Inflammatory macrophage treated with lipopolysaccharide for 4 hours (primary cell): ENCODE results near the gene DKK3.
A peak's percentile ranks its signal among the peaks of the same experiment; 100 is the strongest.

Source experiments
- DNase-seq: peaks from one replicate; pipeline ENCODE4 v3.0.0-alpha.2; 2020

The DKK3 gene

DNA sequence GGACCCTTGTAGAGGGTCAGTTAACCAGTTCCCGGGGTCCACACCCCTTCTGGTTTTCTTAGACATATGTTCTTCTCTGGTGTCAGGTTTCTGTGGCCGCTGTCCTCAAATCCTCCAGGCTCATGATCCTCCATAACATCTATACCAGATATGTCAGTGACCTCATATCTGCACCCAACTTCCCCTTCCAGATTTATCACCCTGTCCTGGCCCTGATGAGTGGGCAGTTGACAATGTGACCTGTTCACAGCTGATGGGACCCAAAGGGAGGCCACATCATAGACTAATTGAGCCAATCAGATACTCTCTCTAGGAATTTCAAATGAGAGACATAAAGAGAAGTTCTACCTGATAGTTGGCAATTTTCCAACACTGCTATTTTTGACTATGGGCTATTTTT is 5.1 kb downstream of the DKK3 start:
- DNase-seq, result peak; percentile 55

DNA sequence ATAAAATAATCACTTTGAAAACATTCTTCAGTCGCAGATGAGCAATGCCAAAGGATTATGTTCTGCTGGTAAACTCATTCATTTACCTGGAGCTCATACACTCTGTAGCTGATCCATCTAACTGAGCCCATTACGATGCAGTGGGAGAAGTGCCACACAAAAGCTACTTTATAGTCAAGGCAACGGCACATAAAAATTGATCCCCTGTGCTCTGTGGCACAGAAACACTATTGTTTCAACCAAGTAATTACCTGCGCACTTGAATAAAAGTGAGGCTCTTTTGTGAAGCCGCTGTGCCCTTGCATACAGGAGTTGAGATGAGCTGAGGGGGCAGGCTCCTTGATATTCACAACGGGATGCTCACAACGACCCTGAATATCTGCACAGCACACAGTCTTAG is 7.2 kb downstream of the DKK3 start:
- no peak for DNase-seq

DNA sequence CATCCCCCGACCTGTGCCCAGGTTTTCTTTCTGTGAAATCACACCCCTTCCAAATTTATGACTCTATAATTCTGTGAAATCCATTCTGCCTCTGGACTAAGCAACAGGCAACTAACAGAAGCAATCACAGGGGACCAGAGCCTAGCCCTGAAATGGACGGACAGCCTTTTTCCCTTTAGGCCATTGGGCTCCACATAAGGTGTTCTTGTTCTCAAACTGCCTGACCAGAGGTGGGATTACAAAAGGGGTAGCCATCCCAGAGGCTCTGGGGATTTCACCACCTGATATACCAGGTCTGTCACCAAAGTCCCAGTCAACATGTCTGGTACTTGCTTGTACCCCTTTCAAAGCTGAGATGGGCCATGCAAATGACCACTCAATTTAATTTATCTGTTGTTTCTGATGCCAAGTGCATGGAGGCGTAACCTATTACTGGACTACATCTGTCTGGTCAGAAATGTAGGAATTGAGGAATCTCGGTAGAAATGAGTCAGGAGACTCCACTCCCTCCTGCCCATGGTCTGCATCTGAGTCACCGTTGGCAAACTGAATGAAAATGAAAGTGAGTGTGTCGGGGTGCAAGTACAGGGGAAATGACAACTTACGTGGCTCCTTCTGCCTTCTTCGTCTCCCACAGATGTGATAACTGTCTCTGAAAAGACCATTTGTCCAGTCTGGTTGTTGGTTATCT is 10.2 kb downstream of the DKK3 start:
- DNase-seq, result peak; percentile 69

DNA sequence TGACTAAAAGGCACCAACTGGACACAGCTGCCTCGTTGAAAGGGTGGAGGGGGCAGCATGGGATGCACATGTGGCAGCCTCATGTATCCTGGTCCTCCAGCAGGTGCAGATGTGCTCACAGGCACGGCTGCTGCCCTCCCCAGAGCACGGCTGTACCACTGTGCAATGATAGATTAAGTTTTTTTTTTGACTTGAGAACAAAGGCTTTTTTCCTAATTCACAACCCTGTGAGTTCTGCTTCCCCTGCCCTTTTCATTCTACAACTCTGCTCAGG is 11.4 kb downstream of the DKK3 start:
- no peak for DNase-seq

GRCh38 chr11:11996321-11997048 is 11.9 kb downstream of the DKK3 start:
- no peak for DNase-seq

- no peak for DNase-seq
Measured at GRCh38 chr11:11995601-11996000, 12.8 kb downstream of the DKK3 start.

DNA sequence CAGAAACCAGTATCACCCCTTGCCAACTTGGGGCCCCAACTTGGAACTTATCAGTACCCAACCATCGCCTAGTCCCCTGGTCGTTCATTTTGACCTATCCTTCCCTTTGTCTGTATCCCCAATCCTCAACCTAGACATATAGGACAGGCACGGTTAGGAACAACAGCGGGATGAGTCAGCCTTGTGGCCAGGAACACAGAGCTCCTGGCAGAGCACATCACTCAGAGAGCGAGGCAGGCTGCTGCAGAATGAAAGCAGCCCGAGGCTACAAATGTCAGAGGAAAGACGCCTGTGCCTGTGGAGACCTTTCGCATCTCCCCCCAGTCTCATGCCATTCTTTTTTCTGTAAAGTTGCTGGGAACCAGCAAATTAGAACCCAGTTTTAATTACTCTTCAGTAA is 14.6 kb downstream of the DKK3 start:
- no peak for DNase-seq

DNA sequence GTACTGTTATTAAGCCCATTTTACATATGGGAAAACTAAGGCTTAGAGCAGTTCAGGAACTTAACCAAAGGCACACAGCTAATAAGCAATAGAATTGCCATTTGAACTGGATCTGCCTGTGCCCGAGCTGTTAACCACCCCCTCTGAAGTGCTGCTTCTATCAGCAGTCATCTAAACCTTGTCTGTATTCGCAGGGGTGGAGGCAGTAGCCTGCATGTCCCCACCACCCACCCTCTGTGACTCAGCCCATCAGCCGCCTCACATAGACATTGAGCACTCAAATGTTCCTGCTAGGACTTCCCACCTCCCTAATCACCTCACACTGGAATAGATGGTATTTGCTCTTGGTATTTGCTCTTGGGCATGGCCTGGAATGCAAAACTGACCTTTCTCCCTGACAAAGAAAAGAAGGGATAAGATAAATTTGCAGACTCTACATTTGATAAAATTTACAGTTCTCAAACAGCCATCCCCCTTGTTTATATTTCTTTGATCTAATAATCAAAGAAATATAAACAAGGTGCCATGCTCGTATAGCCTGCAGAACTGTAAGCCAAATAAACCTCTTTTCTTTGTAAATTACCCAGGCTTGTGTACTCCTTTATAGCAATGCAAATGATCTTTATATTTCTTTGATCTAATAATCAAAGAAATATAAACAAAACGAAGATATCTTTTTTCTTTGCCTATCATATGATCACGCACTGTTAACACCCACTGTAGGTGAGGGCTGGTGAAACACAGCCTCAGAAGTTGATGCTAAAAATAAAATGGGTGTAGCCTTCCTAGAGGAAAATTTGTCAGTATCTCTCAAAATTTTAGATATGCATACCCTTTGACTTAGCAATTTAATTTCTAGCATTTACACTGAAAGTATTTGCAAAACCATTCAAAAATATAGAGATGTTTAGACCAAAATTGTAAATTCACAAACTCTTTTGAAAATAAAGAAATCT is 15.9 kb downstream of the DKK3 start:
- DNase-seq, result no peak

- DNase-seq, result no peak
Measured at GRCh38 chr11:11989774-11990744, 18.4 kb downstream of the DKK3 start.

- no peak for DNase-seq
Measured at GRCh38 chr11:11988681-11989261, 19.7 kb downstream of the DKK3 start.

DNA sequence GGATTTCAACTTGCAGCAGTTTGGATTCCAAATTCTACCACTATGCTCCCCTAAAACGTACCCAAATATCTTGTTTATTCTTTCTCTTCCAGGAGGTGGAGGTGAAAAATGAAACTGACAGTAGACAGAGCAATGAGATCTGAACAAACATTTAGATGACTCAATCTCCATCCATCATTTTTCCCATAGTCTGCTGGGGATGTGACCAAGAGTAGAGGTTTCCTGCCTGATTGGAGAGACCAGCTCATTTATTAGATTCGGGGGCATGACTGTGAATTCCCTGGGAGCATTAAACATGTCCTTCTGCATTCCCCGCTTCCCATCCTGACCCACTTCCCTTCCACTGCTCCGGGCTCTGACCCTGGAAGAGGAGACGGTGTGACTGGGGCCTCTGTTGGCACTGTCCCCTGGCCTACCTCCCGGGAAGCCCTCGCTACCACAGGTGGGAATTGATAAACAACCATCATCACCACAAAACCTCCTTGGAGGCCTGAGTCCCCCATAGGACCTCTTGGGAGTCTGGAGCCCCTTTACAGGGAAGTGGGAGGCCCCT is 20.3 kb downstream of the DKK3 start:
- no peak for DNase-seq

GRCh38 chr11:11987503-11988022 is 20.9 kb downstream of the DKK3 start:
- DNase-seq, result no peak

DNA sequence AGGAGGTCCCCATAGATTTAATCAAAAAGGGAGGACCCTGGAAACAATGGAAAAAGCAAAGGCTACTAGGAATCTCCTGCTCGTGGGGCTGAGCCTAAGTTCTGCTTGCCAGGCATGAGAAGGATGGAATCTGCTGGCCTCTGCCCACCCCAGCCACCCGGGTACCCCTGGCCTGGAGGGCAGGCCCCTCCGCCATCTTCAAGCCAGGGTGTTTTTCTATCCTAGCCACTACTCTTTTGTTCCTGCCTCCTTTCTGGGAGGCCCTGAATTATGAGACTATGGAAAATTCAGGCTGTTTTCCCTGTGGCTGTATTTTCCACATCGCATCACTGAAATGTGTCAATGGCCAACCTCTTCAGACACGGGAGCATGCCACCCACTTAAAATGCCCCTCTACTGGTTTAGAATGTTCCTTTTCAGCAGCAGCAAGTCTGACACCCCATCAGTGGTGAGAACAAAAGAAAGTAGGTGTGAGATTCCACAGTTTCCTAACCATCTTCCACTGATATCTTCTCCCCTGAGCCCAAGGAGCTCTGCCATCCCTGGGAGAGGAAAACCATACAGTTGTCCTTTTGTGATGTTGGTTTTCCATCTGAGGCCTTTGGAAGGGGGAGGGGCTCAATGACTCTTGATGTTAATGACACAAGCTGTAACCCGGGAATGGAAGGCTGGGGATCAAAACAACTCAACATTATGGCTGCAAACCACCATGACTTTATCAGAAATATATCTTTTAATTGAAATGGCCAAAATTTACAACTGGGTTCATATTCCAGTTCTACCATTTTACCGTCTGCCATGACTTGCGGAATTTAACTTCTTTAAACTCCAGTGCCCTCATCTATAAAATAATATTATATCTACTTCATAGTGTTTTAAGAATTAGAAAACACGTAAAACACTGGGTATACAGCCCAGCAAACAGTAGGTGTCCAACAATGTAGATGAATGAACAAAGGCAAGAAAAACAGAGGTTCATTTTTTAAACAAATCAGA is 22.2 kb downstream of the DKK3 start:
- no peak for DNase-seq

DNA sequence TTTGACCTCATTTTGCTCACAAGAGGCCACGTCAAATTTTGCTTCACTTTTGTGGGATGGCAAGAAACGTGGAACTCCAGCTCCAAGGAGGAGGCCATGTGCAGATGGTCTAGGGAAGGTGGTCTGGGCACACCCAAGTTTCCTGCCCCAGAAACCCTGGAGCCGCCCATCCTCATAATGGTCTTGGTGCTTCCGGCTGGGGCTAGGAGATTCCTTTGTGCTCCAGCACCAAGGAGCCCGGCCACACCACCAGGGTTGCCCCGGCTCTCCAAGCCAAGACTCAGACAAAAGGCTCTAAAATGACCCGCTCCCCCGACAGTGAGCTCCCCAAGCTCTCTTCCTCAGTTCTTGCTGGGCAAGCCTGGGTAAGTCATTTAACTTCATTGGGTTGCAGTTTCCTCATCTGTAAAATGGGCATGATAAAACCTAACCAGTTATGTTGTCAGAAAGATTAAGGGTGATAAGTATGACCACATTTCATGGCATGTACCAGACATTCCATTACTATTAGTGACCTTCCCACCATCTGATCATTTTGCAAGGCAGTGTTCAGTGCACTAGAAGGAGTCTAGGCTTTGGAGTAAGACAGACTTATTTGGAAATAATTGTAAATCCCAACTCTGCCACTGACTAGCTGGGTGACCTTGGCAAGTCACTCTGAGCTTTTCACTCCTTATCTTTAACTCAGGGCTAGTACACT is 23.3 kb downstream of the DKK3 start:
- no peak for DNase-seq

DNA sequence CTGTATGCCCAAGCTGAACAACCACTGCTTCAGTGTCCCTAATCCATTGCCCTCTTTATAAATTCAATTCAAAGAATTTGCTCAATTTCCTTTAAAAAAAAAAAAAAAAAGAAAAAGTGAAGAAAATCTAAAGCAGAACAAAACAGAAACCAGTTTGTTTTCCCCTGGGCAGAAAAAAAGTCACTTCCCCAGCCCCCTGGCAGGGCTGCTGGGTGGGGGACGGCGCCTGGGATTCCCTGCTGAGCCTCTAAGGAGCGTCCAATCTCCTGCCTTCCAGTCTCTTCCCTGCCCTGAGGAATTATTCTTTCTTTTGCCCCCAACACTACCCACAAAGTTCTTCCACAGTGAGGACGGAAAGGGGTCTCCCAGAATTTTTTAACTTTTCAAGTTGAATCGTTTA is 23.9 kb downstream of the DKK3 start:
- no peak for DNase-seq

DNA sequence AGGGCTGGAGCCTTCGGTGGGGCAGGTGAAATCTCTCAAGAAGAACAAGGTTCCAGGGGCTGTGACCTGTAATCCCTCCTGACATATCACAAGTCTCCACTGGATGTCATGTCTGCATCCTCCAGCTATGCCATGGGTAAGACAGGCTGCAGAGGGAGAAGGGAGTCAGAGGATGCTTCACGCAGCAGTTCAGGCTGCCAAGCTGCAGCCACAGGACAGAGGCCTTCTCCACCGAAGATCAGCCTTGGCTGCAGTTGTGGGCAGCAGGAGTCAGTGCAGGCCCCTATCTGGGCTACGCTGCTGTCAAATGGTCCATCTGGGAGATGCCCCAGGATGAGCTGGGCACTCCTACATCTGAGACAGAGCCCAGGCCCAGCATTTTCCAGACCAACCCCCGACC is 25.0 kb downstream of the DKK3 start:
- DNase-seq, result no peak

GRCh38 chr11:11982975-11983374 is 25.5 kb downstream of the DKK3 start:
- DNase-seq, result no peak

DNA sequence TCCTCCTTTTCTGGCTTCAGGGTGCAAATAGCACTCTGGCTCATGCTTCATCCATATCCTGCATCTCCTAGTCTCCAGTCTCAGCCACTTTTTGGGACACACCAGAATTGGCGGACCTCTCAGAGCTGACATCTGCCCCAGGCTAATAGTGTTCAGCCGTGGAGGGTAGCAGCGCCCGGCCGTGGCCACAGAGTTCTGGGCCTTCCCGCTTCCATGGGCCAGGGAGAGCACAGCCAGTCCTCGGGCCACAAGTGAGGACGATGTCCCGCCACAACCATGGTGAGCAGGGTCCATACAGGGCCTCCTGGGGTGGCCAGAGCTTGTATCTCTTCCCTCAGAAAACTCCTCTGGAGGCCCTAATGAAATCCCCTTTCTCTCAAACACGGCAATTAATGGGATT is 26.0 kb downstream of the DKK3 start:
- no peak for DNase-seq

- DNase-seq, result no peak
Measured at GRCh38 chr11:11981840-11982239, 26.6 kb downstream of the DKK3 start.

GRCh38 chr11:11981364-11981763 is 27.1 kb downstream of the DKK3 start:
- DNase-seq, result no peak
